Neutrophil (primary cell): ENCODE measurements around the gene TTC12.

Experiments used
- H3K27ac ChIP-seq: fragments of 200-600 bp; sonication (generic); 2 replicates; pipeline ENCODE4 v1.5.1; 2016; ENCODE audit warnings: mild to moderate bottlenecking, moderate library complexity
- H3K27me3 ChIP-seq: fragments of 200-600 bp; sonication (generic); 2 replicates; pipeline ENCODE4 v1.6.0; 2016; ENCODE audit warnings: mild to moderate bottlenecking
- H3K36me3 ChIP-seq: fragments of 200-600 bp; sonication (generic); 2 replicates; pipeline ENCODE4 v1.5.1; 2017
- H3K4me1 ChIP-seq, 2 experiments: fragments of 200-600 bp in 1 of 2; sonication (generic) in 1 of 2; 1 replicate in 1 of 2; 2 replicates in 1 of 2; pipeline versions ENCODE4 v1.5.1 to v1.6.1; 2013 to 2016; ENCODE audit warnings: low read depth in 1 of 2, low read length in 1 of 2, mild to moderate bottlenecking in 1 of 2, moderate library complexity in 1 of 2; ENCODE audit not compliant: control insufficient read depth in 1 of 2, insufficient read depth in 1 of 2
- H3K4me3 ChIP-seq, 2 experiments: fragments of 200-600 bp in 1 of 2; sonication (generic) in 1 of 2; 1 replicate in 1 of 2; 2 replicates in 1 of 2; pipeline ENCODE4 v1.5.1; 2013 to 2016; ENCODE audit warnings: low read depth in 1 of 2, low read length in 1 of 2, mild to moderate bottlenecking in 1 of 2, moderate library complexity in 1 of 2
- H3K9me3 ChIP-seq: fragments of 200-600 bp; sonication (generic); 2 replicates; pipeline ENCODE4 v1.5.1; 2016
- CTCF ChIP-seq: fragments of 200-600 bp; sonication (generic); IDR thresholded peaks from 2 replicates; pipeline ENCODE4 v1.5.1; 2016; ENCODE audit warnings: antibody characterized with exemption

TTC12 gene

GRCh38 chr11:113392236-113392921, 78.0 kb downstream of the TTC12 start:
- Histone ChIP-seq H3K27ac (no peak overlapping the region), H3K4me3 (no peak overlapping the region), H3K27me3 (peaks cover 35% of the 10 kb centered on the region), H3K9me3 (no peaks in the 10 kb centered on the region), H3K4me1 (no peaks in the 10 kb centered on the region), H3K36me3 (no peaks in the 10 kb centered on the region)
- no peak for TF ChIP-seq CTCF

GRCh38 chr11:113393501-113393985, 79.2 kb downstream of the TTC12 start:
- H3K27ac ChIP-seq: no peak overlapping the region

GRCh38 chr11:113394919-113395318, 80.5 kb downstream of the TTC12 start:
- Histone ChIP-seq H3K27me3 (peaks cover 10% of the 10 kb centered on the region), H3K27ac (no peak overlapping the region), H3K9me3 (no peaks in the 10 kb centered on the region), H3K36me3 (no peaks in the 10 kb centered on the region), H3K4me1 (no peaks in the 10 kb centered on the region), H3K4me3 (no peak overlapping the region)
- no peak for TF ChIP-seq CTCF

More at GRCh38 chr11:113393501-113393985, 79.2 kb downstream of the TTC12 start:
- Histone ChIP-seq H3K9me3 (no peaks in the 10 kb centered on the region), H3K36me3 (no peaks in the 10 kb centered on the region), H3K27me3 (peaks cover 23% of the 10 kb centered on the region), H3K4me3 (no peak overlapping the region), H3K4me1 (no peaks in the 10 kb centered on the region)
- no peak for TF ChIP-seq CTCF

DNA sequence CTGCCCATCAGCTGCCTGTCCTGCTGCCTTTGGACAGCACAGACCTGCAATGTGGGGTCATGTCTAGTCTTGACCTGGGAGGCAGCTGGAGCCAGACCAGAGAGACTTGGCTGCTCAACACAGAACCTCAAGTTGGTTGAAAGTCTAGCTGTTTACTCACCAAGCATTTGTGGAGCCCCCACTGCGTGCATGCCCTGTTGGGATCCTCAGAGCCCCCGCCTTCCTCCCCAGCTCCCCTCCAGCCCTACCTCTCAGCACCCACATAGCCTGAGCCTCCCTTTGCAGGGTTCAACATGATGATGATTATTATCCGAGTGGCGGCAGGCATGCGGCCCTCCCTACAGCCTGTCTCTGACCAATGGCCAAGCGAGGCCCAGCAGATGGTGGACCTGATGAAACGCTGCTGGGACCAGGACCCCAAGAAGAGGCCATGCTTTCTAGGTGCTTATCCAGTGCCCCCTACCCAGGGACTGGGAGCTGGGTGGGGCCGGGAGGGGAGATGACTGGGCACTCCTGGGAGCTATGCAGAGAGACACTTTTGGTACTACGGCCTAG, 81.5 kb downstream of the TTC12 start:
- Histone ChIP-seq H3K9me3 (no peaks in the 10 kb centered on the region), H3K27me3 (peaks cover 9% of the 10 kb centered on the region), H3K4me1 (no peaks in the 10 kb centered on the region), H3K27ac (no peak overlapping the region), H3K4me3 (no peak overlapping the region), H3K36me3 (no peaks in the 10 kb centered on the region)
- TF ChIP-seq CTCF: no peak

- Histone ChIP-seq H3K27ac (no peak overlapping the region), H3K9me3 (no peaks in the 10 kb centered on the region), H3K4me1 (no peaks in the 10 kb centered on the region), H3K4me3 (no peak overlapping the region), H3K36me3 (no peaks in the 10 kb centered on the region), H3K27me3 (peaks cover 9% of the 10 kb centered on the region)
- TF ChIP-seq CTCF: no peak
Observed at GRCh38 chr11:113396690-113397089, 82.3 kb downstream of the TTC12 start.
